B cell (primary cell): ENCODE data around the gene B4GALNT4. TPM values are rescaled to one million over a fixed set of nuclear protein-coding genes. Genes with fewer than 3 reads are reported as not detected.

Experiments used
- ATAC-seq: fragments of 200-7000 bp; cut with Tn5 transposase; one replicate; pipeline ENCODE4 v1.10.0; 2021; ENCODE audit warnings: low read depth, mild to moderate bottlenecking, moderate number of reproducible peaks, moderate library complexity
- CTCF ChIA-PET: fragments of 350-600 bp; sonication (Branson Sonifier 250); formaldehyde crosslinking; loops from one replicate; lab custom pipeline; 2021; ENCODE audit warnings: antibody characterized with exemption, inconsistent platforms; lab: Charles Lee
- POLR2A ChIA-PET: fragments of 350-600 bp; sonication (Branson Sonifier 250); formaldehyde crosslinking; loops from one replicate; lab custom pipeline; 2021; ENCODE audit warnings: antibody characterized with exemption; lab: Charles Lee
- DNase-seq: peaks from one replicate; pipeline ENCODE4 v3.0.0; 2013
- H2AFZ ChIP-seq: 2 replicates; pipeline ENCODE4 v1.6.1; 2012; ENCODE audit warnings: mild to moderate bottlenecking, low read depth, low read length; ENCODE audit not compliant: insufficient read depth, poor library complexity, severe bottlenecking
- H3K27ac ChIP-seq, 2 donors: 1 replicate in 1 of 2; 2 replicates in 1 of 2; pipeline ENCODE4 v1.5.1; 2012 to 2013; ENCODE audit warnings: low read length in 2 of 2, mild to moderate bottlenecking in 2 of 2, moderate library complexity in 1 of 2
- H3K27me3 ChIP-seq, 4 experiments: fragments of 200-600 bp in 1 of 4; sonication (generic) in 1 of 4; replicated peaks in 1 of 4; 1 replicate in 2 of 4; 2 replicates in 2 of 4; pipeline versions ENCODE4 v1.6.1 to v1.7.0; 2013 to 2016; ENCODE audit warnings: low read length in 3 of 4, mild to moderate bottlenecking in 2 of 4, mixed read lengths in 1 of 4, moderate library complexity in 1 of 4; ENCODE audit not compliant: insufficient read depth in 4 of 4, control insufficient read depth in 3 of 4; ENCODE audit errors: control extremely low read depth in 1 of 4
- H3K36me3 ChIP-seq, 2 experiments: replicated peaks in 1 of 2; 1 replicate in 1 of 2; 2 replicates in 1 of 2; pipeline versions ENCODE4 v1.6.1 to v1.7.1; 2013; ENCODE audit warnings: low read length in 1 of 2; ENCODE audit not compliant: insufficient read depth in 2 of 2, control insufficient read depth in 1 of 2; ENCODE audit errors: control extremely low read depth in 1 of 2, extremely low read depth in 1 of 2
- H3K4me1 ChIP-seq, 2 donors: fragments of 200-600 bp in 1 of 2; sonication (generic) in 1 of 2; 1 replicate in 1 of 2; 2 replicates in 1 of 2; pipeline versions ENCODE4 v1.5.1 to v1.6.1; 2013 to 2017; ENCODE audit warnings: low read length in 2 of 2; ENCODE audit not compliant: control insufficient read depth in 2 of 2, insufficient read depth in 2 of 2
- H3K4me2 ChIP-seq: replicated peaks from 2 replicates; pipeline ENCODE3; 2012; ENCODE audit warnings: mild to moderate bottlenecking, low read depth, low read length; ENCODE audit not compliant: poor library complexity, severe bottlenecking
- H3K4me3 ChIP-seq, 5 experiments: fragments of 200-600 bp in 1 of 5; sonication (generic) in 1 of 5; 1 replicate in 3 of 5; 2 replicates in 2 of 5; pipeline versions ENCODE4 v1.5.1 to v1.7.0; 2011 to 2016; ENCODE audit warnings: low read length in 4 of 5, mild to moderate bottlenecking in 4 of 5, low read depth in 2 of 5, control low read depth in 1 of 5, moderate library complexity in 1 of 5; ENCODE audit not compliant: insufficient read depth in 1 of 5; ENCODE audit errors: control extremely low read depth in 1 of 5, extremely low read depth in 1 of 5
- H3K79me2 ChIP-seq: fragments of 200-600 bp; sonication (generic); one replicate; pipeline ENCODE4 v1.6.0; 2016; ENCODE audit warnings: low read length; ENCODE audit not compliant: control insufficient read depth, insufficient read depth
- H3K9ac ChIP-seq: fragments of 200-600 bp; sonication (generic); 2 replicates; pipeline ENCODE4 v1.6.1; 2017; ENCODE audit warnings: mild to moderate bottlenecking, low read length, moderate library complexity
- H3K9me3 ChIP-seq, 3 donors: one replicate each; pipeline versions ENCODE4 v1.6.1 to v1.7.1; 2013; ENCODE audit warnings: low read length in 2 of 3; ENCODE audit not compliant: control insufficient read depth in 2 of 3, insufficient read depth in 1 of 3; ENCODE audit errors: control extremely low read depth in 1 of 3
- H4K20me1 ChIP-seq: 2 replicates; pipeline ENCODE4 v1.6.0; 2012; ENCODE audit warnings: mild to moderate bottlenecking, low read length; ENCODE audit not compliant: insufficient read depth, control insufficient read depth, poor library complexity, severe bottlenecking
- H3K27ac Mint-ChIP-seq: one replicate; pipeline ENCODE4 v1.8.0; 2021; ENCODE audit warnings: mixed read lengths
- H3K27me3 Mint-ChIP-seq: one replicate; pipeline ENCODE4 v1.8.0; 2021; ENCODE audit warnings: mixed read lengths
- H3K4me1 Mint-ChIP-seq: one replicate; pipeline ENCODE4 v1.8.0; 2021; ENCODE audit warnings: mixed read lengths
- H3K4me3 Mint-ChIP-seq: one replicate; pipeline ENCODE4 v1.8.0; 2021; ENCODE audit warnings: mixed read lengths
- H3K9me3 Mint-ChIP-seq: one replicate; pipeline ENCODE4 v1.8.0; 2022; ENCODE audit warnings: mixed read lengths; ENCODE audit not compliant: insufficient read depth
- EZH2 ChIP-seq: IDR thresholded peaks from 2 replicates; pipeline ENCODE4 v1.6.1; 2012; ENCODE audit warnings: borderline replicate concordance, low read depth, mild to moderate bottlenecking, moderate library complexity, low read length; ENCODE audit not compliant: insufficient read depth, poor library complexity, severe bottlenecking
- WGBS: methylation state at CpG from one replicate; pipeline ENCODE4 v1.1.5; 2013; ENCODE audit warnings: missing lambda C conversion rate; ENCODE audit not compliant: insufficient coverage; 5-methylcytosine and 5-hydroxymethylcytosine counted together
- intact Hi-C: fragments of 100-400 bp; cut with micrococcal nuclease; formaldehyde crosslinking; loops from one replicate; pipeline ENCODE4 v1.10.0; 2022
- polyA plus RNA-seq: library from polyadenylated mRNA; depleted of rRNA; stranded (reverse); fragments of >200 nt; gene quantifications from 2 replicates; pipeline ENCODE4 v1.2.3, GENCODE V29; 2012
- total RNA-seq, 2 donors: library from RNA; stranded (reverse); fragments of 120-200 nt in 1 of 2; gene quantifications; 1 replicate in 1 of 2; 2 replicates in 1 of 2; pipeline versions ENCODE4 v1.2.3 to v1.2.4, GENCODE V29; 2013 to 2022
- TF ChIP-seq, protein P1 (sequence below): fragments of 200-600 bp; IDR thresholded peaks from one replicate; pipeline ENCODE4 v1.8.0; 2022; ENCODE audit warnings: antibody characterized with exemption, mild to moderate bottlenecking

B4GALNT4 gene
- total and polyA plus RNA-seq, 2 donors (not counting 1 experiment from before 2014, with no cell fraction given): not detected

DNA sequence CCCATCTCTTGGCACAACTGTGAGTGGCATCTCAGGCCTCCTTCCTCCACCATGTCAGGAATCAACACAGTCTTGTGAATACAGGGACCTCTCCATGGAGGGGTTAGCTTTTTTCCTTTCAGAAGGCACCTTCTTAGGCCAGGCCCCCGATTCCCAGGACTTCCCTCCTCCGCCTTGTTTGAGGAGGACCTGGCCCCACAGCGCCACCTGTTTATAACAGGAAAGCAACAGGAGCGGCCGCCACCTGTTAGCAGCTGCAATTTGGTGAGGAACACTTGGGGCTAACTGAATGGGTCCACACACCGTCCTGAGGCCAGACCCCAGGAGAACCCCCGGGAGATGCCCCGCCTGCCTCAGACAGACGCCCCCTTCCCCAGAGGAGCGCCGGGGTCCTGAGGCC is 20.9 kb downstream of the B4GALNT4 start:
- Mint-ChIP-seq H3K4me1 (peaks cover 3% of the 10 kb centered on the region), H3K4me3 (no peak overlapping the region), H3K27me3 (no peaks in the 10 kb centered on the region), H3K27ac (no peak overlapping the region), H3K9me3 (peaks cover 2% of the 10 kb centered on the region)
- H3K27ac ChIP-seq: no peak overlapping the region
- no peak overlapping the region for H3K9ac ChIP-seq
- H3K27me3 ChIP-seq: peaks cover 0 to 4% (median 0%) of the 10 kb centered on the region in 4 experiments
- H3K4me1 ChIP-seq: no peaks in the 10 kb centered on the region
- peaks cover 0 to 30% (median 10%) of the 10 kb centered on the region in 3 donors for H3K9me3 ChIP-seq
- 82% methylated on average over 5 of the region's 11 CpGs for WGBS
- CTCF ChIA-PET: no interaction called here
- no peak overlapping the region for H3K4me2 ChIP-seq
- no peak overlapping the region for H2AFZ ChIP-seq
- DNase-seq (no peak), ATAC-seq (no peak)
- no peaks in the 10 kb centered on the region for H3K36me3 ChIP-seq
- intact Hi-C loops: no loop called here
- no peaks in the 10 kb centered on the region for H3K79me2 ChIP-seq
- no peak for TF ChIP-seq EZH2
- TF ChIP-seq, protein P1, sequence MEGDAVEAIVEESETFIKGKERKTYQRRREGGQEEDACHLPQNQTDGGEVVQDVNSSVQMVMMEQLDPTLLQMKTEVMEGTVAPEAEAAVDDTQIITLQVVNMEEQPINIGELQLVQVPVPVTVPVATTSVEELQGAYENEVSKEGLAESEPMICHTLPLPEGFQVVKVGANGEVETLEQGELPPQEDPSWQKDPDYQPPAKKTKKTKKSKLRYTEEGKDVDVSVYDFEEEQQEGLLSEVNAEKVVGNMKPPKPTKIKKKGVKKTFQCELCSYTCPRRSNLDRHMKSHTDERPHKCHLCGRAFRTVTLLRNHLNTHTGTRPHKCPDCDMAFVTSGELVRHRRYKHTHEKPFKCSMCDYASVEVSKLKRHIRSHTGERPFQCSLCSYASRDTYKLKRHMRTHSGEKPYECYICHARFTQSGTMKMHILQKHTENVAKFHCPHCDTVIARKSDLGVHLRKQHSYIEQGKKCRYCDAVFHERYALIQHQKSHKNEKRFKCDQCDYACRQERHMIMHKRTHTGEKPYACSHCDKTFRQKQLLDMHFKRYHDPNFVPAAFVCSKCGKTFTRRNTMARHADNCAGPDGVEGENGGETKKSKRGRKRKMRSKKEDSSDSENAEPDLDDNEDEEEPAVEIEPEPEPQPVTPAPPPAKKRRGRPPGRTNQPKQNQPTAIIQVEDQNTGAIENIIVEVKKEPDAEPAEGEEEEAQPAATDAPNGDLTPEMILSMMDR: no peak
- POLR2A ChIA-PET: no interaction called here
- no peak overlapping the region for H3K4me3 ChIP-seq
- no peaks in the 10 kb centered on the region for H4K20me1 ChIP-seq

DNA sequence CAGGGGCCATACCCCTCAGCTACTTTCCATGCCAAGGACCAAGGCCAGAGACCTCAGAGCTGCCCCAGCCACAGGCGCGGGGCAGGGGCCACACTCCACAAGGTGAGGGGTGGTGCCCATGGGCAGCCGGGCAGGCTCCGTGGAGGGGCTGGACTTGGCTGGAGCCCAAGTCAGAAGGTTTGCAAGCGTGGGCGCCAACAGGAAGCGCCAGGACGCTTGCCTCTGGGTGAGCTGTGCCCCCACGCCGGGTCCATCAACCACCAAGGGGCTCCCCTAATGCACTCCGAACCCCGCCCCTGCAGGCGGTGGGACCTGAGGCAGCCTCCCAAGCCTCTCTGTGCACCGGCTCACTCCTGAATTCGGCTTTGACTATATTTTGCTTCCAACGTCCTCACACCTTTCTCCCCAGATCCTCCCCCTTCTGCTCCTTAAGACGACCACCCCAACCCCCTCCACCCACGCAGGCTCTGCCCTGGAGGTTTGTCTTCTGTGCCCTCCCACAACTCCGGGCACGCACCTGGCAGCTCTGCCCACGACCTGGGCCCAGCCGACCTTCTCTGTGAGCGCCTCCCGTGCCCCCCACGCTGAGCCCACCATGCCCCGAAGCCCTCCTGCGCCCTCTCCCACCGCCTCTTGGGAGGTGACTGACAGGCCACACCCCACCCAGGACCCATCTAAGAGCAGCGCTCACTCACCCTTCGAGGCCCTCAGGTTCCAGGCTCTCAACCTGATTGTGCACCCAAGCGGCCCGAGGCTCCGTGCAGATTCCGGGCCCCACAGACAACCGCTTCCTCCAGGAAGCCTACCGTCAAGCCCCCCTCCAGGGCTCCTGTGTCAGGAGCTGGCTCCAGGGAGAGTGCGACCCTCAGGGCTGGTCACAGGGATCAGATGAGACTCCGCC is 22.1 kb downstream of the B4GALNT4 start:
- Mint-ChIP-seq H3K4me1 (peaks cover 5% of the 10 kb centered on the region), H3K4me3 (no peak overlapping the region), H3K9me3 (peaks cover 2% of the 10 kb centered on the region), H3K27me3 (no peaks in the 10 kb centered on the region), H3K27ac (no peak overlapping the region)
- H3K4me2 ChIP-seq: no peak overlapping the region
- ChIA-PET POLR2A (no interaction called here), CTCF (no interaction called here)
- H3K4me3 ChIP-seq: no peak overlapping the region
- no peak overlapping the region for H2AFZ ChIP-seq
- intact Hi-C loops: no loop called here
- H3K79me2 ChIP-seq: no peaks in the 10 kb centered on the region
- TF ChIP-seq, protein P1: no peak
- no peak for TF ChIP-seq EZH2
- H3K27ac ChIP-seq: no peak overlapping the region
- peaks cover 1 to 2% of the 10 kb centered on the region in 2 donors for H3K4me1 ChIP-seq
- H3K9me3 ChIP-seq: peaks cover 0 to 21% (median 8%) of the 10 kb centered on the region in 3 donors
- no peaks in the 10 kb centered on the region for H3K36me3 ChIP-seq
- no peak for ATAC-seq
- H4K20me1 ChIP-seq: no peaks in the 10 kb centered on the region
- no peak for DNase-seq
- H3K9ac ChIP-seq: no peak overlapping the region
- H3K27me3 ChIP-seq: peaks cover 0 to 4% (median 0%) of the 10 kb centered on the region in 4 experiments
- 81% methylated on average over 38 of the region's 38 CpGs for WGBS
